ENCODE results near the gene ANO6.

- TF ChIP-seq CTCF (conservative IDR thresholded peaks at IDR 0.05 in 1 of 2, IDR thresholded peaks at IDR 0.05 in 1 of 2; ENCODE audit: extremely low read depth in 1 of 2, insufficient read depth in 1 of 2, low read depth in 1 of 2, low read length in 2 of 2) (no peak), EZH2 (IDR thresholded peaks at IDR 0.05; ENCODE audit: borderline replicate concordance, low read length) (no peak)
These were observed 110.6 kb downstream of the ANO6 start for GRCh38 chr12:45326358-45326975.

All from mammary epithelial cell (primary cell).